Activated effector memory CD4-positive, alpha-beta T cell treated with Interleukin-2 at 50 U/mL for 16 hours (primary cell): ENCODE data around the gene ZNF827.

Experiments
- DNase-seq: peaks from one replicate; pipeline ENCODE4 v3.0.0-alpha.2; 2020

ZNF827 gene

GRCh38 chr4:145931403-145931802, 7.2 kb downstream of the ZNF827 start:
- no peak for DNase-seq

- DNase-seq, result no peak
Observed at GRCh38 chr4:145930592-145930991, 8.0 kb downstream of the ZNF827 start.

- DNase-seq, result no peak
Observed at GRCh38 chr4:145929415-145930178, 9.0 kb downstream of the ZNF827 start.

- DNase-seq, result no peak
Observed at GRCh38 chr4:145928748-145929147, 9.9 kb downstream of the ZNF827 start.

DNA sequence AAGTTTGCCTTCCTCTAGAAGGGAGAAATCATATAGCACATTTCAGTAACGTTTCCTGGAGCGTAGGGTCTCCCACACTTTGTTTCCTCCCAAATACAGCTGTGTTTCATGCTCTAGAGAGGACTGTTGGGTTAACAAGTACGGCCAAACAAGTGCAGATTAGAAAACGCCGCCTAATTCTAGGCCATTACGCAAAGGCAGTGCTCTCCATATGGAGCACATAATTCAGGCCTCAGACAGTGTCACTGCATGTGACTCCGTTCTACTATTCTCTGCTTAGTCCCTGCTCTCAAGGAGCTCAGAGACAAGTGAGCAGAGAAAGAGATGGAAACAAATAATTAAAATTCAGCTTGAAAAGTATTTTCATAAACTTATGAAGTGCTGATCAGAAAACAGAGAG, 11.6 kb downstream of the ZNF827 start:
- no peak for DNase-seq

DNA sequence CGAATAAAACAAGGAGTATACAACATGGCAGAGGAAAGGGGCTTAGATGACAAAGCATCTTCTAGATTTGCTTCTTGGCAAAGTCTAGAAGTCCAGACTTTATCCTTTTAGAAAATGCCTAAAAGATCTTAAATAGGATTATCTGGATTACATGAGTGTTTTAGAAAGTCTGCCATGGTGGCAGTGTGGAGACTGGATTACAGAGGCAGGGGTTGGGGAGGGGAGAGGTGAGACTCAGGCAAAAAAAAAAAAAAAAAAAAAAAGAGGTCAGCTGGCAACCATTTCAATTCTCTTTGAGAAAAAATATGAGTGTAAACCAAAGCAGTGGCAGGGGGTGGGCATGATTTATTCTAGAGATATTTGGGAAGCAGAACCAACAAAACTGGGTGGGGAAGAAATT, 17.4 kb downstream of the ZNF827 start:
- DNase-seq, result no peak

GRCh38 chr4:145920205-145920604, 18.4 kb downstream of the ZNF827 start:
- no peak for DNase-seq

- no peak for DNase-seq
Observed at GRCh38 chr4:145912376-145912775, 26.2 kb downstream of the ZNF827 start.

- DNase-seq, result no peak
Observed at GRCh38 chr4:145909773-145910172, 28.9 kb downstream of the ZNF827 start.

- no peak for DNase-seq
Observed at GRCh38 chr4:145909281-145909715, 29.3 kb downstream of the ZNF827 start.

DNA sequence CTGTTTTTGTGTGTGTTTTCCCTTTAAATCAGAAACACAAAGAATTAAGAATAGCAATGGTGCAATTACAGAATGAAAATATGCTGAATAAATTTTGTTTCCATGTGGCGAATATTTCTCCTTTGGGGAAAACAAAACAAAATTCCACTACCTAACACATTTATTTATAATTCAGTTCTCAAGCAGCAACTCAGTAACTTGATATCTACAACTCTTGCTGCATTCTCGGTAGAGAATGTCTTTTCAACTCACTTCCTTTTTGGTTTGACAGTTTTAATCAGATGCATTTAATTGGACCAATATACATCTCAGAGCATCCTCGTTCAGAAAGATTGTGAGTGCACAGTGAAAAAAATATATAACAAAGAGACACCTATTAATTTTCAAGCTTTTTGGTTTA, 30.8 kb downstream of the ZNF827 start:
- DNase-seq, result no peak

DNA sequence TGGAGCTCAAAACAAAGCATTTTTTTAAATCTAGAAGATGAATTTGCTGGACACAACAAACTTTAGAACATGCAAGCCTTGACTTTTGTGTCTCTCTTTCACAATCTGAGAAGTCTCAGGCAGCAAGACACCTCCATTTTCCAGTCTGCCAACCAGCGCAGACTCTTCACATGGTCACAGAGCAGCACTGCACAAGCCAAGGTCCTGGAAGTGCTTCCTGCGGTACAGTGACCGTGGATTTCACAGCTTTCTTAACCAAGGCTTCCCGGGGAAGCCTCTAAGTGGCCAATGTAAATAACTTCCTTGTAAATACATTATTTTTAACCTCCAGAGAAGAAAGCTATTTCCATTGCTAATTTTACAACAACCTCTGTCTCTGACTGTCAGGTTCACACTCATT, 31.2 kb downstream of the ZNF827 start:
- DNase-seq, result no peak

GRCh38 chr4:145904413-145905177, 34.0 kb downstream of the ZNF827 start:
- no peak for DNase-seq

- no peak for DNase-seq
Observed at GRCh38 chr4:145902522-145902921, 36.1 kb downstream of the ZNF827 start.

GRCh38 chr4:145899886-145900460, 38.6 kb downstream of the ZNF827 start:
- DNase-seq, result no peak

GRCh38 chr4:145898926-145899531, 39.6 kb downstream of the ZNF827 start:
- DNase-seq, result no peak

- no peak for DNase-seq
Observed at GRCh38 chr4:145898466-145898865, 40.2 kb downstream of the ZNF827 start.

- DNase-seq, result no peak
Observed at GRCh38 chr4:145895056-145895455, 43.6 kb downstream of the ZNF827 start.

GRCh38 chr4:145891958-145892357, 46.7 kb downstream of the ZNF827 start:
- no peak for DNase-seq

DNA sequence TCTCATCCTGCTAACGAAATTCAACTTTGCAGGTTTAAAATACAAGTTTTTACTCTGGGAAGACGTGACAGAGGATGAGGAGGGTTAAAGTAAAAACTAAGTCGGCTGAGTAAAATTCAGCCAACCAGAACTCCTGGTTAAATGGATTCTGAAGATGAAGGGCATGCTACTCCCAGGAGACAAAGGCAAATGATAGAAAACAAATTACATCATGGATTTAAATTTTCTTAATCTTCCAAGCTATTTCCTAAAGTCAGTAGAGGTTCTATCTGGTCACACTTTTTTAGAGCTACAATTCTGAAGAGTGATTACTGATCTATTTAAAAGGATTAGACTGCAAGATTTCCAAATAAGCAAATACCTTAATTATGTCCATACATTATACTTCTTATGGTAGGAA, 47.9 kb downstream of the ZNF827 start:
- DNase-seq, result no peak

DNA sequence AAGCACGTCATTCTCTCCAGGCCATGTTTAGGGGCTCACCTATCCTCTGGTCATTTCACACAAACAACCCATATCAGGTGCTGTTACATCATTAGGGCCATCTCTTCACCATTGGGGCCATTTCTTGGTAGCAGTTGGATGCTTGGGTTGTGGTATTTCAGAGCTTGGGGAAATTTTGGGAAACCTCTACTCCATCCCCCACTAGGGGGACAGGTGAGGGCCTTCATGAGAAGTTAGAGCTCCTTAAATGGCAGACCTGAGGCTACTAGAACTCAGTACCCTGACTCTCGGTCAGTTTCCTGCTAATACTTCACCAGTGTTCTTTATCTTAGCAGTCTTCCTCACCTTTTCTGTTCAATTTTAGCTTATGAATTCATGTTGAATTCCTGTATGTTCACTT, 50.2 kb downstream of the ZNF827 start:
- DNase-seq, result no peak

DNA sequence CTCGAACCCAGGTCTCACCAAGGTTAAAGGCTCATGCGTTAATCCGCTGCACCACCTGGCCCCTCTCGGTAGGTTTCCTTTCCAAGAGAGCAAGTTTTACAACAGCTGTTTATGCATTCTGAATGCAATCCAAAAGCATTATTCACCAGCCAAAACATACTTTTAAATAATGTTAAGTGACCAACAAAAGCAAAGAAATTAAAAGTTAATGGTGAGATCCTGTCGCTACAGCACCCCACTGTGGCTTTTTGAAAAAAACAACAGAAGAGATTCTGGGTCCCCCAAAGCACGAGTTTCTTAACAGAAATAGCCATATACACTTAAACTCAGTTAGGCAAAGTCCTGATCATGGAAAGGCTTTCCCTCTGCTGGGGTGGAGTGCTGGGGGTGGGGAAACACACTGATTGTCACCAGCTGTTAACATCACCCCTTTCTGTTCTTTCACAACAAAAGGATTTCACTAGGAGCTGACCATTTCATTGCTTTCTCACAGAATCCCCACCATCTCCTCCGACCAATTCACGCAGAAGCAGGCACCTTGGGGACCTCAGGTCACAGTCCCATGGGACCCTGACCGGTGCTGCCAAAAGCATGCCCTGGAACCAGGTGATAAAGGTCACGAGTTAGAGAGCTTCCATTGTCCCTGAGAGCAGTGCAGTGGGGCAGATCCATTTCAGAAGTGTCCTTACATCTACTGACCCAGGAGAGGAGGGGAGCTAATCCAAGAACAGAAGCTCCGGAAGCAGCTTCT, 51.2 kb downstream of the ZNF827 start:
- no peak for DNase-seq

DNA sequence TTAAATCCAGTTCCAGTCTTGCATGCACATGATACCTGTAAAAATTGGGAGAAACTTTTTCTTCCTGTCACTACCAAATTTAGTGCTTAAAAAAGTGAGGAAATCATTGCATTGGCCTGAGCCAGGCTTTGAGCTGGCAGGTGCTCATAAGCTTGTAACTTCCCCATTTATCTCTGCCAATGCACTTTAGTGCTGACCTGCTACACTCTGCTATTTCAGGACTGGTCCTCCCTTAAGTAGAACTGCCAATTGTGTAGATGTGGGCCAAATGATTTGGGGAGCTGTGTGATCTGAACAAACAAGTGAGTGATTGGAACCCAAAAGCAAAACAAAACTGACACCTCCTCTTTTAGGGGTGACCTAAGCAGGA, 51.8 kb downstream of the ZNF827 start:
- no peak for DNase-seq
